ENCODE data around the gene LRIF1. TPM values are rescaled to one million over a fixed set of nuclear protein-coding genes. Genes with fewer than 3 reads are reported as not detected.
"Not testable (repeated sequence)": the region's sequence is repeated elsewhere in the genome, so short reads cannot be mapped to it uniquely, and the experiment has no call there.

Gene LRIF1
- 10 to 100 TPM in 2 of 4 donors, 1 to 10 TPM in 2; 3.9 to 10.9 (median 8.7) TPM for total RNA-seq

- Histone ChIP-seq H3K27me3 (peaks cover 0 to 7% of the 10 kb centered on the region in 2 donors), H3K4me3 (peak within 1 kb of the TSS; percentile 54 to 72 (median 62)), H3K4me1 (peaks cover 0 to 12% (median 2%) of the 10 kb centered on the region in 4 donors), H3K36me3 (peaks cover 0 to 14% (median 0%) of the 10 kb centered on the region in 3 donors), H3K9me3 (peaks cover 0 to 39% (median 0%) of the 10 kb centered on the region in 4 donors), H3K27ac (peak within 1 kb of the TSS; percentile 88 to 99 (median 94))
- peak; percentile 33 to 87 (median 43) for TF ChIP-seq CTCF (IDR thresholded peaks at IDR 0.05)
- peak; percentile 78 to 89 for TF ChIP-seq POLR2A (IDR thresholded peaks at IDR 0.05)
- TF ChIP-seq EP300 (IDR thresholded peaks at IDR 0.05): peak; percentile 26 to 95
- 4 to 6% methylated on average over 37 to 38 of the region's 54 CpGs for WGBS, 2 donors
- peak; percentile 96 to 98 for DNase-seq (ENCODE audit: low spot score in 2 of 2)
These were observed at the start of gene LRIF1 for GRCh38 chr1:110963691-110964454. Gene LRIF1, minus strand, starts transcription at chr1:110963922. Its CDS starts 234 bp downstream, at chr1:110963688.

GRCh38 chr1:111008031-111008430 is 44.3 kb upstream of the LRIF1 start:
- WGBS, 2 donors: 54 to 83% methylated on average over 2 of the region's 2 CpGs
- no peak for DNase-seq (ENCODE audit: low spot score in 2 of 2)
- no peaks in the 10 kb centered on the region for H3K36me3 ChIP-seq
- H3K27ac ChIP-seq: no peak overlapping the region
- no peak for TF ChIP-seq POLR2A (IDR thresholded peaks at IDR 0.05)
- TF ChIP-seq CTCF (IDR thresholded peaks at IDR 0.05): no peak
- TF ChIP-seq EP300 (IDR thresholded peaks at IDR 0.05): no peak
- H3K27me3 ChIP-seq: no peaks in the 10 kb centered on the region
- H3K9me3 ChIP-seq: peaks cover 0 to 47% (median 4%) of the 10 kb centered on the region in 4 donors
- H3K4me3 ChIP-seq: no peak overlapping the region
- H3K4me1 ChIP-seq: no peaks in the 10 kb centered on the region

GRCh38 chr1:111006556-111006955 is 42.8 kb upstream of the LRIF1 start:
- TF ChIP-seq CTCF (IDR thresholded peaks at IDR 0.05): no peak
- no peak for TF ChIP-seq POLR2A (IDR thresholded peaks at IDR 0.05)
- TF ChIP-seq EP300 (IDR thresholded peaks at IDR 0.05): no peak
- Histone ChIP-seq H3K27ac (no peak overlapping the region), H3K27me3 (no peaks in the 10 kb centered on the region), H3K36me3 (no peaks in the 10 kb centered on the region), H3K9me3 (peaks cover 0 to 37% (median 3%) of the 10 kb centered on the region in 4 donors), H3K4me3 (no peak overlapping the region), H3K4me1 (no peaks in the 10 kb centered on the region)
- 80 to 96% methylated on average over 1 of the region's 1 CpG for WGBS, 2 donors
- no peak for DNase-seq (ENCODE audit: low spot score in 2 of 2)

GRCh38 chr1:110999607-111000006 is 35.9 kb upstream of the LRIF1 start:
- H3K27ac ChIP-seq; H3K4me3 ChIP-seq; H3K27me3 ChIP-seq; DNase-seq (ENCODE audit: low spot score in 2 of 2); H3K36me3 ChIP-seq; H3K4me1 ChIP-seq: not testable (repeated sequence)
- peaks cover 0 to 29% (median 1%) of the 10 kb centered on the region in 4 donors for H3K9me3 ChIP-seq

- WGBS, 2 donors: 18 to 29% methylated on average over 2 of the region's 2 CpGs
- H3K4me3 ChIP-seq; H3K9me3 ChIP-seq; DNase-seq (ENCODE audit: low spot score in 2 of 2); H3K27ac ChIP-seq; H3K27me3 ChIP-seq; H3K36me3 ChIP-seq; H3K4me1 ChIP-seq: not testable (repeated sequence)
- TF ChIP-seq CTCF (IDR thresholded peaks at IDR 0.05): peak in 1 of 5 experiments; percentile 30
These were observed 28.6 kb upstream of the LRIF1 start for GRCh38 chr1:110992329-110992728.

GRCh38 chr1:110991295-110991694 is 27.6 kb upstream of the LRIF1 start:
- not testable (repeated sequence) for H3K9me3 ChIP-seq; H3K36me3 ChIP-seq; H3K4me1 ChIP-seq; DNase-seq (ENCODE audit: low spot score in 2 of 2); H3K4me3 ChIP-seq; H3K27ac ChIP-seq; H3K27me3 ChIP-seq
- 78 to 81% methylated on average over 1 of the region's 1 CpG for WGBS, 2 donors

Data from tibial nerve (tissue), 4 donors.